HEK293 (cell line): ENCODE data around the gene CCDC78.

Experiments
- EGR2 ChIP-seq: fragments of 450-650 bp; formaldehyde crosslinking; IDR thresholded peaks from 2 replicates; pipeline ENCODE4 v1.5.1; 2016; ENCODE audit warnings: low read depth, missing biosample characterization, missing genetic modification characterization
- MEIS1 ChIP-seq: sonication (generic); formaldehyde crosslinking; IDR thresholded peaks from 2 replicates; pipeline ENCODE4 v1.8.1; 2022; ENCODE audit warnings: missing genetic modification reagents, mild to moderate bottlenecking, borderline replicate concordance
- REST ChIP-seq: fragments of 450-650 bp; formaldehyde crosslinking; IDR thresholded peaks from 2 replicates; pipeline ENCODE4 v1.5.1; 2016; ENCODE audit warnings: missing biosample characterization, missing genetic modification characterization
- SP2 ChIP-seq: fragments of 450-650 bp; formaldehyde crosslinking; IDR thresholded peaks from 2 replicates; pipeline ENCODE4 v1.5.1; 2016; ENCODE audit warnings: missing biosample characterization, missing genetic modification characterization
- ZBTB1 ChIP-seq: fragments of 450-650 bp; formaldehyde crosslinking; IDR thresholded peaks from 2 replicates; pipeline ENCODE4 v1.5.1; 2016; ENCODE audit warnings: missing biosample characterization, missing genetic modification characterization
- ZBTB49 ChIP-seq: fragments of 450-650 bp; formaldehyde crosslinking; IDR thresholded peaks from 2 replicates; pipeline ENCODE4 v1.5.1; 2016; ENCODE audit warnings: missing biosample characterization, missing genetic modification characterization, low read depth
- ZNF146 ChIP-seq: fragments of 450-650 bp; formaldehyde crosslinking; IDR thresholded peaks from 2 replicates; pipeline ENCODE4 v1.5.1; 2016; ENCODE audit warnings: missing biosample characterization, missing genetic modification characterization
- ZNF211 ChIP-seq: fragments of 450-650 bp; formaldehyde crosslinking; IDR thresholded peaks from 2 replicates; pipeline ENCODE4 v1.5.1; 2016; ENCODE audit warnings: low read depth, missing biosample characterization, missing genetic modification characterization
- ZNF23 ChIP-seq: fragments of 450-650 bp; formaldehyde crosslinking; IDR thresholded peaks from 2 replicates; pipeline ENCODE4 v1.5.1; 2016; ENCODE audit warnings: missing biosample characterization, missing genetic modification characterization, borderline replicate concordance
- ZNF280C ChIP-seq: fragments of 450-650 bp; formaldehyde crosslinking; IDR thresholded peaks from 2 replicates; pipeline ENCODE4 v1.5.1; 2016; ENCODE audit warnings: missing biosample characterization, missing genetic modification characterization
- ZNF280D ChIP-seq: fragments of 450-650 bp; formaldehyde crosslinking; IDR thresholded peaks from 2 replicates; pipeline ENCODE4 v1.5.1; 2016; ENCODE audit warnings: missing biosample characterization, missing genetic modification characterization
- ZNF341 ChIP-seq: fragments of 450-650 bp; formaldehyde crosslinking; IDR thresholded peaks from 2 replicates; pipeline ENCODE4; 2016; ENCODE audit warnings: low read depth, missing biosample characterization, missing genetic modification characterization
- ZNF426 ChIP-seq: fragments of 450-650 bp; formaldehyde crosslinking; IDR thresholded peaks from 2 replicates; pipeline ENCODE4 v1.5.1; 2017; ENCODE audit warnings: missing biosample characterization, missing genetic modification characterization, mild to moderate bottlenecking, inconsistent platforms, moderate library complexity
- ZNF449 ChIP-seq: fragments of 450-650 bp; formaldehyde crosslinking; IDR thresholded peaks from 2 replicates; pipeline ENCODE4 v1.5.1; 2017; ENCODE audit warnings: missing biosample characterization, mild to moderate bottlenecking, missing genetic modification characterization, moderate library complexity
- ZNF473 ChIP-seq: fragments of 450-650 bp; formaldehyde crosslinking; IDR thresholded peaks from 2 replicates; pipeline ENCODE4 v1.5.1; 2017; ENCODE audit warnings: missing biosample characterization, missing genetic modification characterization
- ZNF501 ChIP-seq: fragments of 450-650 bp; formaldehyde crosslinking; IDR thresholded peaks from 2 replicates; pipeline ENCODE4 v1.5.1; 2016; ENCODE audit warnings: missing biosample characterization, missing genetic modification characterization
- ZNF660 ChIP-seq: fragments of 450-650 bp; IDR thresholded peaks from 2 replicates; pipeline ENCODE4 v1.5.1; 2018; ENCODE audit warnings: missing biosample characterization, mild to moderate bottlenecking, missing genetic modification characterization
- ZNF707 ChIP-seq: fragments of 450-650 bp; formaldehyde crosslinking; IDR thresholded peaks from 2 replicates; pipeline ENCODE4 v1.5.1; 2016; ENCODE audit warnings: missing biosample characterization, missing genetic modification characterization
- ZNF768 ChIP-seq: fragments of 450-650 bp; formaldehyde crosslinking; IDR thresholded peaks from 2 replicates; pipeline ENCODE4 v1.5.1; 2018; ENCODE audit warnings: missing biosample characterization, mild to moderate bottlenecking, missing genetic modification characterization
- ZNF785 ChIP-seq: fragments of 450-650 bp; formaldehyde crosslinking; IDR thresholded peaks from 2 replicates; pipeline ENCODE4 v1.5.1; 2016; ENCODE audit warnings: missing biosample characterization, missing genetic modification characterization
- ZNF792 ChIP-seq: fragments of 450-650 bp; formaldehyde crosslinking; IDR thresholded peaks from 2 replicates; pipeline ENCODE4 v1.5.1; 2016; ENCODE audit warnings: missing biosample characterization, missing genetic modification characterization
- ZSCAN16 ChIP-seq: fragments of 450-650 bp; formaldehyde crosslinking; IDR thresholded peaks from 2 replicates; pipeline ENCODE4 v1.5.1; 2016; ENCODE audit warnings: missing biosample characterization, missing genetic modification characterization
- ZSCAN4 ChIP-seq: fragments of 450-650 bp; formaldehyde crosslinking; IDR thresholded peaks from 2 replicates; pipeline ENCODE4 v1.5.1; 2017; ENCODE audit warnings: missing biosample characterization, missing genetic modification characterization
- ZXDB ChIP-seq: fragments of 450-650 bp; formaldehyde crosslinking; IDR thresholded peaks from 2 replicates; pipeline ENCODE4 v1.5.1; 2016; ENCODE audit warnings: missing biosample characterization, missing genetic modification characterization

Gene CCDC78

GRCh38 chr16:678858-679813, 47.1 kb downstream of the CCDC78 start (continued):
- no peak for TF ChIP-seq ZBTB49 (tag by site-specific recombination)
- TF ChIP-seq SP2 (tag by site-specific recombination) = peak; percentile 81
- no peak; the same call in none of the 2 replicates for TF ChIP-seq ZNF501 (tag by site-specific recombination)
- TF ChIP-seq ZNF23 (tag by site-specific recombination) = no peak
- TF ChIP-seq ZNF660 (tag by site-specific recombination) = 0 out of 2 replicates have a peak, but pooled peaks have one; percentile 30
- peak; percentile 31; the same call in 1 of the 2 replicates for TF ChIP-seq ZNF707 (tag by site-specific recombination)
- peak; percentile 8 for TF ChIP-seq ZNF341 (tag by site-specific recombination)
- TF ChIP-seq ZNF146 (tag by site-specific recombination) = no peak
- TF ChIP-seq ZNF473 (tag by site-specific recombination) = no peak
- TF ChIP-seq MEIS1 (CRISPR knock-in tag) = no peak
- TF ChIP-seq EGR2 (tag by site-specific recombination) = 0 out of 2 replicates have a peak, but pooled peaks have one; percentile 12
- no peak for TF ChIP-seq ZNF211 (tag by site-specific recombination)
- TF ChIP-seq ZNF792 (tag by site-specific recombination) = no peak
- TF ChIP-seq ZXDB (tag by site-specific recombination) = peak; percentile 97
- no peak for TF ChIP-seq ZBTB1 (tag by site-specific recombination)
- no peak for TF ChIP-seq REST (tag by site-specific recombination)
- TF ChIP-seq ZNF426 = no peak
- TF ChIP-seq ZNF280C (tag by site-specific recombination) = no peak
- TF ChIP-seq ZNF768 (tag by site-specific recombination) = no peak
- TF ChIP-seq ZNF785 (tag by site-specific recombination) = no peak
- no peak for TF ChIP-seq ZNF449 (tag by site-specific recombination)
- no peak for TF ChIP-seq ZSCAN16 (tag by site-specific recombination)
- TF ChIP-seq ZNF280D (tag by site-specific recombination) = no peak
- TF ChIP-seq ZSCAN4 (tag by site-specific recombination) = no peak
